HG02938 (cell line): ENCODE measurements around the gene MARCHF6.
"Not testable (repeated sequence)": the region's sequence is repeated elsewhere in the genome, so short reads cannot be mapped to it uniquely, and the experiment has no call there.

Experiments
- ATAC-seq: cut with Tn5 transposase; IDR thresholded peaks from one replicate; pipeline ENCODE4 v1.9.1; 2021; ENCODE audit warnings: mild to moderate bottlenecking, moderate library complexity; ENCODE audit not compliant: unreplicated experiment

The MARCHF6 gene

GRCh38 chr5:10344461-10345106 lies 8.9 kb upstream of the MARCHF6 start:
- ATAC-seq: not testable (repeated sequence)

GRCh38 chr5:10348258-10348657 lies 5.2 kb upstream of the MARCHF6 start:
- no peak for ATAC-seq

- ATAC-seq: no peak
Observed at GRCh38 chr5:10351199-10351905, 2.1 kb upstream of the MARCHF6 start.

DNA sequence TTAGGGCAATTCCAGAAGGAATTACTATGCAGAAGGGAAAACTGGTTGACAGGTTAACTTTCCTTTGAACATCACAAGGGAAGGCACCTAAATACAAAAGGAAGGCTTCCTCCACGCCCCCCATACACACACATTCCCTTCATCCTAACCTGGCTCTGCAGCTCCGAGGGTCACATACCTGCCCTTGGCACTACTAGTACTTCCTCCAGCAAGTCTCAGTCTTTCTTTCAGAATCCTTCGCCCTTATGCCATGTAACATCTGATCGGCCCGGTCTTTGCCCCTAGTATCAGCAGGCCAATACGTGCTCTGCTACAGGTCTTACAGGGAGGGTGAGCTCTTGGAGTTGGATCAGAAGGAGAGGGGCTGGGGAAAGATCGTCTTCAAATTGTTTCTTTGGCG lies 1.6 kb upstream of the MARCHF6 start:
- no peak for ATAC-seq

- peak; percentile 27 for ATAC-seq
Observed at GRCh38 chr5:10352430-10353240, 860 bp upstream of the MARCHF6 start.

DNA sequence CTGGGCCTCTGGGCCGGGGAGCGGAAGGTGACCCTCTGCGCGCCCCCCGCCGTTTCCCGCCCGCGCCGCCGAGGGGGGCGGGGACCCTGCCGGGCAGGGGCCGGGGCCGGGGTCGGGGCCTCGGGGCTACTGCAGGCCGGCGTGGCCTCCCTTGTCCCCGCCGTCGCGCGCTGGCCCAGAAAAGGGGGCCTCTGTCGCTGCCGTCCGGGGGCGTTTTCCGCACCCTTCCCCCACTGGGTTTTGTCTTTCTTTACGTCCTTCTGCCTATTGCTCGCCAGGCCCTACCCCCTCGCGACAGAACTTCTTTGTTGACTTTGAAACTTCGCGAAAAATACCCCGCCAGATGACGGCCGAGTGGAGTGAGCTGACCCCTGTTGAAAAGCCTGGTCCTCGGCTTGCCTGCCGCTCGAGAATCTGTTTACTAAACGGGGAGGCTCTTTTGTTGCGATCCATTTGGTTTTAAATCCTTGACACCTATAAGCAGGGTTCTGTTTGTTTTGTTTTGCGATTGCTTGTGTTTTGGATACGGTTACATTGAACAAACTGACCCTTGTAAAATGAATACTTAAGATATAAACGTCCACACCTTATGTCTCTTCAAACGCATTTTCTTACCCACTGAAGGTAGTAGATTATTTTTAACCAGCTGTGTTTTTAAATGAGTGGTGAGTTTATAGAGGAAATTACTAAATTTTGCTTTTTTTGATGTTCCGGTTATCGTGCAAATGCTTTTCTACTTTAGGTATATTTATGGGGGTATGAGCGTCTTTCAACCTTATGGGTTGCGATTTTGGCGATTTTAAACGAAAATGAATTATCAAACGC lies 765 bp downstream of the MARCHF6 start:
- ATAC-seq: peak; percentile 26

- peak; percentile 17 for ATAC-seq
Observed at GRCh38 chr5:10355071-10355889, 1.8 kb downstream of the MARCHF6 start.

- ATAC-seq: no peak
Observed at GRCh38 chr5:10358999-10359398, 5.5 kb downstream of the MARCHF6 start.

DNA sequence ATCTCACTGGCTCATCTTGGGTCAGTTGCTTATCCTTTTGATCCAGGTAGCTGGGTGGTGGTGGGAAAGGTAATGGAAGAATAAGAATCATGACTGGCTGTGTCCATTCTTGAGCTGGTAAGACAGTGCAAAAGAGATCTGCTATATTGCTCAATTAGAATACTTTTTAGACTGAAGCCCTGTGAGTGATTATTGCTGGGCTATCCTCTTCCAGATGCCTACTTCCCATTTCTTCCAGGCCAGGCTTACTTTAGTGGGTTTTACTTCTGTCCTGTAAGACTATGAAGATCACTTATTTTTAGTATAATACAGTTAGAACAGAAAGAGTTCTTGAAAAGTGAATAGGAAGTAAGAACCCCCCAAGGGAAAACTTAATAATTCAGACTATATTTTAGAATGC lies 7.2 kb downstream of the MARCHF6 start:
- ATAC-seq: no peak

DNA sequence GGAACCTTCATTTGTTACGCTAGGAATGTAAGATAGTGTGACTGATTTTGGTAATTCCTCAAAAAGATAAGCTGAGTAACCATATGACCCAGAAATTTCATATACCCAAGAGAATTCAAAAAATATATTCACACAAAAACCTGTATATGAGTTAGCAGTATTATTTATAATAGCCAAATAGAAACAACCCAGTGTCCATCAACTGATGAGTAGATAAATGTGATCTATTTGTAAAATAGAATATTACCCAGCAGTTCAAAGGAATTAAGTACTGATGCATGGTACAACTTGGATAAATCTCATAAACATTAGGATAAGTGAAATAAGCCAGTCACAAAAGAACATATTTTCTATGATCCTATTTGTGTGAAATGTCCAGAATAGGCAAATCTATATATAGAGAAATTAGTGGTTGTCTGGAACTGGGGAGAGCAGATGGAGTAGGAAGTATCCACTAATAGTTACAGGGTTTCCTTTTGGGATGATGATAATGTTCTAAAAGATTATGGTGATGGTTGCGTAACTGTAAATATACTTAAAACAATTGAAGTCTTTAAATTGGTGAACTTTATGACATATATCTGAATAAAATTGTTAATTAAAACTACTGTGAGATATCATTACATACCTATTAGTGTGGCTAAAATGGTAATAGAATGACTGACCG lies 10.2 kb downstream of the MARCHF6 start:
- ATAC-seq: no peak

DNA sequence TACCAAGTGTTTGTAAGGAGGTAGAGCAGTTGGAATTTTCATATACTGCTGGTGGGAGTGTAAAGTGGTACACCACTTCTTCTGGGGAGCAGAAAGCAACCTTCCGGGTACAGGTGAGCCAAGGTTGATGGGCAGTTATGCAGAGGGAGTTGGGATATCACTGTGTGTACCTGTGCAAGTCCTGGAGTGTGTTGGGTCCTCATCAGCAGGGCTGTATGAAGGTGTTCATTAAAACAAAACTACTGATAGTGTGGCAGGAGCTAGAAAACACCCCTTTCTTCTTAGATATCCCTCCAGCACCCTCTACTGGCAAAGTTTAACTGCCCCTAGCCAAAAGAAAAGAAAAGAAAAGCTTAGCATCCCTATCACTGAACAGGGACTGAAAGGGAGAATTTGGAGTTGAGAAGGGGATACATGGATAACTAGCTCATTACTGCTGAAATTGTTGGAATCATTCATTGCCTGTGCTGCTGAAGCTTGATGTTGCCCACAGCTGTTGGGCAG lies 10.7 kb downstream of the MARCHF6 start:
- ATAC-seq: no peak

DNA sequence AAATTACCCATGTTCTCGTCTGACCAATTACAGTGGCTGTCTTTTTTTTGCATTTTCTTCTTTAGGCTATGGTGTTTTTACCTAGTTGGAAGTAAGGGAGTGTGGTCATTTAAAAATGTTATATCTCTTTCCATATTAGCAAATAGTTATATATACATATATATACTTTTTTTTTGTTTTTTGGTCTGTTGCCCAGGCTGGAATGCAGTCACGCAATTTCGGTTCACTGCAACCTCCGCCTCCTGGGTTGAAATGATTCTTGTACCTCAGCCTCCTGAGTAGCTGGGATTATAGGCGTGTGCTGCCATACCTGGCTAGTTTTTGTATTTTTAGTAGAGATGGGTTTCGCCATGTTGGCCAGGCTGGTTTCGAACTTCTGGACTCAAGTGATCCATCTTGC lies 12.3 kb downstream of the MARCHF6 start:
- no peak for ATAC-seq

DNA sequence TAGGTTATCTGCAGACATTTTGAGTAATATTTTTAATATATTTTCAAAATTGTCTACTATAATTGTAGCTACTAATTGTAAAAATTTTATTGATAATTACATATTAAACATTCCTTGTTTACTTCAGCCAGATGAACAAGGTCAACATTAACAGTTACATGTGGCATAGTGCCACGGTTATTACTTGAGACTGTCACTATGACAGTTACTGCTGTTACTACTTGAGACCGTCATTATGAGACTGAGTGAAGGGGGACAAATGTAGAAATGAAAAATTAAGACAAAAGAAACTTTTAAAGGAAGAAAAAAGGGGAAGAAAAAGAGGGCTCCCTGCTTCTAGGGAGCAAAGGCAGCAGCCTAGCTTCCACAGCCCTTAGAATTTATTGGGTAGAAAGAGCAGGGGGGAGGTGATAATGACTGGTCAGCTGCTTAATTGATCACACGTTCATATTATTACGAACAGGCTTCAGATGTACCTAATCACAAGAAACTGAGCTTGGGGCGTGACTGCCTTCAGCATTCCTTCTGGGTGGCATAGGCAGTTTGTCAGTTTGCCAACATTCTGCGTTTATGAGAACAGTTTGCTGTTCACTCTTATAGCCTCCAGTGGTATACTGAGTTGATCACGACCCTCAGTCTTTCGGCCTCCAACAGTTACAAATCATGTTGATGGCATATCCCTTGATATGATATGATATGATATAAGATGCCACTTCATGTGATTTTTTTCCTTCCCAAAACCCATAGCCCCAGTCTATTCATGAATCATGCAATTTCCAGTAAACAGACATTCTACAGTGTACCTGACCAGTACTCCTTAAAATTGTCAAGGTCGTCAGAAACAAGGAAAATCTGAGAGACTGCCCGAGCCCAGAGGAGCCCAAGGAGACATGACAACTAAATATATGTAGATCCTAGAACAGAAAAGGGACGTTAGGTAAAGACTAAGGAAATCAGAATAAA lies 13.1 kb downstream of the MARCHF6 start:
- ATAC-seq: no peak

DNA sequence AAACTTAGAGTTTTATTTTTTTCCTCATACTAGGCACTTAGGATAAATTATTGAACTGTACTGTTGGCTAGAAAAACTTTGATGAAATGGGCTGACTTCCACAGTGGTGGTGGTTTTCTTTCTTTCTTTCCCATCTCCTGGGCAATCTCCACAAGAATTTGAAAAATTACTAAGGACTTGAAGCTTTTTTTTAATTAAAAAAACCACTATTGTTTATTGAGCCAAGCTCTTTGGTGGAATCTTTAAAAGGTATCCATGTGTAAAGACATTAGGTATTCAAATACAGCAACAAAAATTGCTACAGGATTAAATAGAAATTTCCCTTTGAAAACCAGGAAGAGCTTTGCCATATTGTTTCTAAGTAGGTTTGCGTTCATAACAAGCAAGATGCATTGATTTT lies 14.1 kb downstream of the MARCHF6 start:
- ATAC-seq: no peak

DNA sequence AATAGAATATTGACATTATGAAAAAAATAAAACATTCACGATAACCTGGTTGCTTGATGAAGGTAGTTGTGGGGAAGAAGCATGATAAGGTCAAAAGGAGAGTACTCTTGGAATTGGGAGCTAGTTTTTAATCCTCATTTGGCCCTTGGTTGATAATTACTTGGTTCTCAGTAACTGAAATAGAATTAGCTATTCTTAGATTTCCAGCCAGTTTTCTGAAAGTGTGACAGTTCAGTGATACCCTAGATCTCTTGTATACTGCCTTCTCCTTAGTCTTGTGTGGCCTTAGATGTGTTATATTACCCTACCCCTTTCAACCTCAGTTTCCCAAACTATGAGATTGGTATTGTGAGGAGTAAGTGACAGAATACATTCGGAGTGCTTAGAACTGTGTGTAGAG lies 17.4 kb downstream of the MARCHF6 start:
- ATAC-seq: no peak

DNA sequence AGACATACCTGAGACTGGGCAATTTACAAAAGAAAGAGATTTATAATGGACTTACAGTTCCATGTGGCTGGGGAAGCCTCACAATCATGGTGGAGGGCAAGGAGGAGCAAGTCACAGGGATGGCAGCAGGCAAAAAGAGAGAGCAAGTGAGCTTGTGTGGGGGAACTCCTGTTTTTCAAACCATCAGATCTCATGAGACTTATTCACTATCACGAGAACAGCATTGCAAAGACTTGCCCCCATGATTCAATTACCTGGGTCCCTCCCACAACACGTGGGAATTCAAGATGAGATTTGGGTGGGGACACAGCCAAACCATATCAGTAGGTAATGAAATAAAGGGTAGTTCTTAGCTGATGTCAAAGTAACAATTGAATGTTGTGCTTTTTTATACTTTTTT lies 17.9 kb downstream of the MARCHF6 start:
- not testable (repeated sequence) for ATAC-seq

DNA sequence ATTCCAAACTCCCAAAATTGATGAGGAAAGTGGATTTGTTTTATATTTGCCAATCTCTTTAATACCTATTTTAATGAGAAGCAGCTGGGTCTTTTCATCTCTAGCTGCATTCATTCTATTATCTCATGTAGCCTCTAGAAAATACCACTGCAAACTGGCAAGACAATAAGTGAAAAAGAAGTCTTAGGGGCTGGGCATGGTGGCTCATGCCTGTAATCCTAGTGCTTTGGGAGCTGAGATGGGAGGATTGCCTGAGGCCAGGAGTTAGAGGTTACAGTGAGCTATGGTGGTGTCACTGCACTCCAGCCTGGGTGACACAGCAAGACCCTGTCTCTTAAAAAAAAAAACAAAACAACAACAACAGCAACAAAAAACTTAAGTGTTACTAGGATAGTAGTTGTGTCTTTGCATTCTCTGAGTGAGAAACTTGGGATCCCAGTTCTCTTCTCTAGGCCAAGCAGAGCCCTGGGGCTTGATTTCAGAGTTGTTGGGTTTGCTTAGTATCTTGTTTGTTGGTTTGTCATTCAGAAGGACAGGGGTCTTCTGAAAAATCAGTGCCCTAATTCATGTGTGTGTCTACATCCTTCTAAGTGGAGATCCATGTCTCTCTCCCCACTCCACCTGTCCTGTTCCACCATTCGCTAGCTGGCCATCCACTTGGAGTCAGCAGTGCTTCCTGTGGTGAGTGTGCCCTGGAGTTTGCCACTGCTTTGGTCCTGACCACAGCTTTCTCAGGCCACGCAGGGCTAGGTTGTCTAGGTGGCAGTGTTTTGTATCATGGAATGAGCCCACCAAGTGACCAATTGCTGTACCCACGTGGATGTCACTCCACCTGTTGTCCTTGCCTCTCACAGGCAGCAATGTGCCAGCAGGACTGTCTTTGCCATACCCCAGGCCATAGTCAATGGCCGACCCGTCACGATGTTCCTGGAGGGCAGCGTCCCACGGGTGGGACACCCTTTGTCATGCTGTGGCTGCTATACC lies 19.5 kb downstream of the MARCHF6 start:
- no peak for ATAC-seq
